H1 (cell line): ENCODE results near the gene TMEM178B. TPM values are rescaled to one million over a fixed set of nuclear protein-coding genes. Genes with fewer than 3 reads are reported as not detected.

Source experiments
- CTCF ChIA-PET: fragments of 300-600 bp; sonication (Branson Sonifier 250); formaldehyde crosslinking; loops from one replicate; lab custom pipeline; 2021; ENCODE audit not compliant: partially characterized antibody; lab: Charles Lee
- POLR2A ChIA-PET: fragments of 300-600 bp; sonication (Branson Sonifier 250); formaldehyde crosslinking; loops from one replicate; lab custom pipeline; 2021; ENCODE audit warnings: inconsistent platforms; ENCODE audit not compliant: partially characterized antibody; lab: Charles Lee
- DNase-seq, 2 experiments: peaks; one replicate each; pipeline versions ENCODE4 v3.0.0 to v3.0.0-alpha.2; 2010 to 2022; ENCODE audit warnings: low spot score in 2 of 2, low read depth in 1 of 2, mixed read lengths in 1 of 2
- FAIRE-seq: peaks from 2 replicates; lab custom pipeline; 2011; peaks lifted over from hg19 to GRCh38; lab: Jason Lieb, UNC
- H2AFZ ChIP-seq: 2 replicates; pipeline ENCODE4 v1.8.1; 2012; ENCODE audit warnings: low read length, inconsistent platforms
- H2AK5ac ChIP-seq: 2 replicates; pipeline ENCODE4 v1.6.1; 2013; ENCODE audit warnings: low read depth, low read length
- H2BK120ac ChIP-seq: replicated peaks from 2 replicates; pipeline ENCODE3; 2013; ENCODE audit warnings: low read depth, low read length, inconsistent platforms
- H2BK12ac ChIP-seq: 2 replicates; pipeline ENCODE4 v1.6.1; 2013; ENCODE audit warnings: low read depth, low read length
- H2BK15ac ChIP-seq: 2 replicates; pipeline ENCODE4 v1.6.1; 2013; ENCODE audit warnings: low read length
- H2BK20ac ChIP-seq: 2 replicates; pipeline ENCODE4 v1.6.1; 2013; ENCODE audit warnings: low read length
- H2BK5ac ChIP-seq: 2 replicates; pipeline ENCODE4 v1.6.1; 2013; ENCODE audit warnings: low read depth, low read length
- H3K14ac ChIP-seq: 2 replicates; pipeline ENCODE4 v1.6.1; 2013; ENCODE audit warnings: inconsistent platforms; ENCODE audit not compliant: insufficient read length
- H3K18ac ChIP-seq: 2 replicates; pipeline ENCODE4 v1.6.1; 2013; ENCODE audit warnings: low read length; ENCODE audit errors: extremely low read depth
- H3K23ac ChIP-seq: 2 replicates; pipeline ENCODE4 v1.6.1; 2013; ENCODE audit warnings: inconsistent platforms; ENCODE audit not compliant: insufficient read length
- H3K23me2 ChIP-seq: 2 replicates; pipeline ENCODE4 v1.6.1; 2013; ENCODE audit warnings: low read depth, low read length
- H3K27ac ChIP-seq: 2 replicates; pipeline ENCODE4 v1.6.1; 2011; ENCODE audit warnings: low read depth, low read length, inconsistent platforms
- H3K27me3 ChIP-seq, 4 experiments: replicated peaks in 1 of 4; 1 replicate in 1 of 4; 2 replicates in 3 of 4; pipeline versions ENCODE4 v1.6.1 to v1.8.1; 2011 to 2013; ENCODE audit warnings: low read length in 3 of 4, mild to moderate bottlenecking in 3 of 4, inconsistent platforms in 2 of 4, mixed read lengths in 2 of 4, moderate library complexity in 1 of 4; ENCODE audit not compliant: control insufficient read depth in 3 of 4, insufficient read depth in 3 of 4; ENCODE audit errors: extremely low read depth in 1 of 4
- H3K36me3 ChIP-seq, 4 experiments: 2 replicates each; pipeline versions ENCODE4 v1.6.1 to v1.8.1; 2011 to 2013; ENCODE audit warnings: mild to moderate bottlenecking in 4 of 4, low read length in 3 of 4, moderate library complexity in 2 of 4, control low read depth in 1 of 4, inconsistent platforms in 1 of 4; ENCODE audit not compliant: insufficient read depth in 4 of 4, control insufficient read depth in 2 of 4
- H3K4ac ChIP-seq: replicated peaks from 2 replicates; pipeline ENCODE3; 2013; ENCODE audit warnings: low read length, low read depth, mixed read lengths, inconsistent platforms; ENCODE audit not compliant: insufficient read length
- H3K4me1 ChIP-seq, 4 experiments: replicated peaks in 1 of 4; 1 replicate in 1 of 4; 2 replicates in 3 of 4; pipeline versions ENCODE4 v1.6.1 to v1.8.1; 2011 to 2013; ENCODE audit warnings: low read length in 3 of 4, inconsistent platforms in 2 of 4, mixed read lengths in 1 of 4; ENCODE audit not compliant: insufficient read depth in 4 of 4, control insufficient read depth in 3 of 4
- H3K4me2 ChIP-seq, 2 experiments: 2 replicates each; pipeline versions ENCODE4 v1.6.1 to v1.8.1; 2011 to 2013; ENCODE audit warnings: low read depth in 2 of 2, low read length in 2 of 2, control low read depth in 1 of 2, inconsistent platforms in 1 of 2, mild to moderate bottlenecking in 1 of 2; ENCODE audit not compliant: insufficient read depth in 1 of 2
- H3K4me3 ChIP-seq, 4 experiments: fragments of 200-600, 300-600 bp in 1 of 4; sonication (generic), shearing (Covaris generic), sonication (Bioruptor Twin) in 1 of 4; 2 replicates each; pipeline versions ENCODE4 v1.5.1 to v1.8.1; 2011 to 2016; ENCODE audit warnings: low read length in 4 of 4, low read depth in 3 of 4, control low read depth in 2 of 4, inconsistent platforms in 2 of 4, mild to moderate bottlenecking in 2 of 4, mixed read lengths in 1 of 4, moderate library complexity in 1 of 4; ENCODE audit not compliant: insufficient read depth in 2 of 4; ENCODE audit errors: extremely low read depth in 1 of 4
- H3K56ac ChIP-seq: replicated peaks from 2 replicates; pipeline ENCODE3; 2013; ENCODE audit warnings: low read depth, mild to moderate bottlenecking, mixed read lengths, low read length, inconsistent platforms; ENCODE audit not compliant: insufficient read length
- H3K79me1 ChIP-seq: 2 replicates; pipeline ENCODE4 v1.6.1; 2013; ENCODE audit warnings: low read depth, low read length, control low read depth
- H3K79me2 ChIP-seq, 2 experiments: 2 replicates each; pipeline versions ENCODE4 v1.6.1 to v1.8.1; 2012 to 2013; ENCODE audit warnings: low read length in 2 of 2, mild to moderate bottlenecking in 2 of 2, inconsistent platforms in 1 of 2; ENCODE audit not compliant: insufficient read depth in 2 of 2, control insufficient read depth in 1 of 2
- H3K9ac ChIP-seq, 4 experiments: replicated peaks in 1 of 4; 1 replicate in 1 of 4; 2 replicates in 3 of 4; pipeline versions ENCODE4 v1.6.1 to v1.8.1; 2011 to 2013; ENCODE audit warnings: low read depth in 3 of 4, low read length in 3 of 4, control low read depth in 2 of 4, mild to moderate bottlenecking in 2 of 4, moderate library complexity in 2 of 4, inconsistent platforms in 1 of 4; ENCODE audit errors: extremely low read depth in 1 of 4
- H3K9me3 ChIP-seq, 2 experiments: 2 replicates each; pipeline versions ENCODE4 v1.6.1 to v1.8.1; 2012 to 2013; ENCODE audit warnings: mild to moderate bottlenecking in 2 of 2, moderate library complexity in 2 of 2, control low read depth in 1 of 2, inconsistent platforms in 1 of 2, low read depth in 1 of 2, low read length in 1 of 2, mixed read lengths in 1 of 2; ENCODE audit not compliant: insufficient read depth in 2 of 2
- H4K20me1 ChIP-seq, 2 experiments: replicated peaks in 1 of 2; 2 replicates each; pipeline versions ENCODE3 to v1.8.1; 2011 to 2013; ENCODE audit warnings: inconsistent platforms in 2 of 2, low read length in 2 of 2, mild to moderate bottlenecking in 1 of 2; ENCODE audit not compliant: insufficient read depth in 2 of 2, control insufficient read depth in 1 of 2
- H4K5ac ChIP-seq: 2 replicates; pipeline ENCODE4 v1.6.1; 2013; ENCODE audit warnings: low read length, low read depth, mixed read lengths, inconsistent platforms; ENCODE audit not compliant: insufficient read length
- H4K8ac ChIP-seq: 2 replicates; pipeline ENCODE4 v1.8.0; 2013; ENCODE audit warnings: mild to moderate bottlenecking, moderate library complexity, low read length, inconsistent platforms; ENCODE audit not compliant: insufficient read depth; ENCODE audit errors: extremely low read depth
- H4K91ac ChIP-seq: replicated peaks from 2 replicates; pipeline ENCODE3; 2013; ENCODE audit warnings: low read length, mixed read lengths, inconsistent platforms; ENCODE audit not compliant: insufficient read length
- USF2 ChIP-seq: IDR thresholded peaks from 2 replicates; pipeline ENCODE4 v1.6.1; 2011; ENCODE audit warnings: low read length, improper control_type of control experiment
- WGBS, 2 experiments: shearing (Covaris generic) in 1 of 2; methylation state at CpG; one replicate each; pipeline versions ENCODE4 v1.1.6 to v1.1.7; 2013 to 2015; ENCODE audit warnings: low lambda C conversion rate in 2 of 2, mixed read lengths in 2 of 2, inconsistent platforms in 1 of 2, low coverage in 1 of 2, missing lambda C conversion rate in 1 of 2; ENCODE audit not compliant: insufficient replicate concordance in 2 of 2, insufficient coverage in 1 of 2, insufficient read length in 1 of 2; ENCODE audit errors: extremely low coverage in 1 of 2, missing lambda C conversion rate in 1 of 2; 5-methylcytosine and 5-hydroxymethylcytosine counted together
- polyA plus RNA-seq, 7 experiments: library from polyadenylated mRNA; depleted of rRNA in 3 of 7; stranded (reverse) in 5 of 7; unstranded in 2 of 7; fragments of >200 nt in 5 of 7; fragments of 200-250 nt in 2 of 7; gene quantifications; 1 replicate in 5 of 7; 2 replicates in 1 of 7; 4 replicates in 1 of 7; pipeline versions ENCODE4 v1.2.1 to v1.2.3, GENCODE V29; 2011 to 2013; ENCODE audit warnings: missing spikeins in 2 of 7, mixed read lengths in 2 of 7
- total RNA-seq: library from RNA; stranded (reverse); fragmentation: NEBNext Ultra II Directional; extraction: Animal tissue kit (Norgen Biotek cat#: 25700); gene quantifications from 2 replicates; pipeline ENCODE4 v1.2.1, GENCODE V29; 2021

The TMEM178B gene
- total and polyA plus RNA-seq, 2 of the 8 experiments (the other 6 are each of a cell fraction or from before 2014, with no cell fraction given), result 5.3 to 18.1 TPM

- 0 out of 2 replicates have a peak overlapping the region, but pooled peaks have one; percentile 82 for H2BK20ac ChIP-seq
- no peak overlapping the region for H3K14ac ChIP-seq
- H3K4me1 ChIP-seq, result peaks cover 6 to 26% (median 20%) of the 10 kb centered on the region in 4 experiments; a peak in 6 of 7 replicates
- POLR2A ChIA-PET, result interaction anchor here (0.6 to 0.9 kb wide), 2 partner anchors 9 to 46 kb away, joined by 3 read pairs; no protein-coding TSS in a partner anchor
- H2BK5ac ChIP-seq, result no peak overlapping the region
- no peak overlapping the region; the same call in 1 of the 2 replicates for H3K18ac ChIP-seq
- FAIRE-seq (no peak), DNase-seq (no peak)
- H4K20me1 ChIP-seq, result no peaks in the 10 kb centered on the region
- H3K4me3 ChIP-seq, result no peak overlapping the region
- no peaks in the 10 kb centered on the region; a peak in 1 of 7 replicates for H3K27me3 ChIP-seq
- no peak overlapping the region for H2BK120ac ChIP-seq
- H4K5ac ChIP-seq, result no peak overlapping the region
- no peak overlapping the region for H4K8ac ChIP-seq
- H2AK5ac ChIP-seq, result no peak overlapping the region
- H2BK15ac ChIP-seq, result 0 out of 2 replicates have a peak overlapping the region, but pooled peaks have one; percentile 66
- H3K36me3 ChIP-seq, result no peaks in the 10 kb centered on the region
- no peaks in the 10 kb centered on the region for H3K23me2 ChIP-seq
- H3K4me2 ChIP-seq, result no peak overlapping the region
- H4K91ac ChIP-seq, result no peak overlapping the region
- H2AFZ ChIP-seq, result no peak overlapping the region
- CTCF ChIA-PET, result interaction anchor here (0.6 to 2.2 kb wide), 4 partner anchors 21 to 680 kb away, joined by 3 to 6 read pairs (median 4); no protein-coding TSS in a partner anchor
- H3K23ac ChIP-seq, result no peak overlapping the region
- 83% methylated on average over 3 of the region's 3 CpGs; no CpG with 5 or more reads in 1 of the 2 experiments for WGBS, 2 experiments
- H3K79me1 ChIP-seq, result no peaks in the 10 kb centered on the region
- H3K9me3 ChIP-seq, result no peaks in the 10 kb centered on the region
- peak overlapping the region; percentile 61 for H3K4ac ChIP-seq
- H3K56ac ChIP-seq, result no peak overlapping the region
- no peak overlapping the region for H3K27ac ChIP-seq
- H2BK12ac ChIP-seq, result no peak overlapping the region
- no peak overlapping the region for H3K9ac ChIP-seq
- 0 out of 4 replicates have a peak, but pooled peaks cover 0 to 3% of the 10 kb centered on the region in 2 experiments for H3K79me2 ChIP-seq
- no peak for TF ChIP-seq USF2
Observed at GRCh38 chr7:141407893-141408292, 334.0 kb downstream of the TMEM178B start.
